Glomerular endothelial cell (primary cell): ENCODE results near the gene BRD4. TPM values are rescaled to one million over a fixed set of nuclear protein-coding genes. Genes with fewer than 3 reads are reported as not detected.

Experiments
- DNase-seq: peaks from one replicate; pipeline ENCODE4 v3.0.0-alpha.2; 2011; ENCODE audit warnings: low read depth, low spot score; ENCODE audit errors: extremely low read depth
- total RNA-seq: library from RNA; depleted of rRNA; stranded (reverse); fragments of >200 nt; gene quantifications from 2 replicates; pipeline ENCODE4 v1.2.3, GENCODE V29; 2015

BRD4 gene
- total RNA-seq, 1 donor from 2014 or later: 58.0 TPM

- DNase-seq: no peak
These were observed 96.6 kb downstream of the BRD4 start for GRCh38 chr19:15235781-15236180.

GRCh38 chr19:15234431-15235130 is 97.8 kb downstream of the BRD4 start:
- no peak for DNase-seq

GRCh38 chr19:15231271-15231670 is 101.1 kb downstream of the BRD4 start:
- DNase-seq: no peak

GRCh38 chr19:15227261-15227660 is 105.1 kb downstream of the BRD4 start:
- DNase-seq: no peak

- DNase-seq: no peak
These were observed 106.6 kb downstream of the BRD4 start for GRCh38 chr19:15225760-15226159.

GRCh38 chr19:15223649-15224361 is 108.5 kb downstream of the BRD4 start:
- DNase-seq: no peak

DNA sequence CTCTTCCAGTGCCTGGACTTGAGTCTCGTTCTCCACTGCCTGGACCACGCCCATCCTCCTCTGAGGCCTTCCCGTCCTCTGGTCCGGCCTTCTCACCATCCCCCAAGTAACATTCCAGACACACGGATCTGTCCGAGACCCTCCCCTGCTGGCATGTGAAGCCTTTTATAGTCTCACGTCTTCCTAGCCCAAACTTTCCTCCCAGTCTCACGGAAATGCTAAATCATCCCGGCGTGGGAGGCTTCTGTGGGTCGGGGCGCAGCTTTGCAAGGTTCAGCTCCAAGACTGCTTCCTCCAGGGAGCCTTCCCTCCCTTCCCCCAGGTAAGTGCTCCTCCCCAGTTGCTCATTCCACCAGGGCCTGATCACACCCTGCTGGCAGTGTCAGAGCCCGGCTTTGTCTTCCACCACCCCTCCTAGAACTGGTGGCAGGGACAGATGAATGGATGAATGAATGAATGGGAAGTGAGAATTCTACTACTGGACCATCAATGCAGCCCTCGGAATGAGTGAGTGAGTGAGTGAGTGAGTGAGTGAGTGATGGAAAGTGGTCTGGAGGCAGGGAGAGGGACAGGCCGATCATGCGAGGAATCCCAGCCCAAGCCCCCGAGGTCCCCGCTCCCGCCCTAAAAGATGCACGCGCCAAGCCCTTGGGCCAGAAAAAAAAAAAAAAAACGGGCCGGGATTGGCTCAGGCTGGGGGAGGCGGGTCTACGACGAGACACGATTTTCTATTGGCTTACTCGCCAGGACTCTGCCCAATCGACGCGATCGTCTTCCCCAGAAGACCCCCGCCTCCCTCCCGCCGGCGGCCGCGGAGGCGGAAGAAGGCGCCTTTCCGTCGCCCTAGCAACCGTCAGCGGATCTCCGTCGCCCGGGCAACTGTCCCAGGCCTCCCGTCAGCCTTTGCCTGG is 109.3 kb downstream of the BRD4 start:
- peak; percentile 50 for DNase-seq

GRCh38 chr19:15220833-15221232 is 111.5 kb downstream of the BRD4 start:
- DNase-seq: no peak

DNA sequence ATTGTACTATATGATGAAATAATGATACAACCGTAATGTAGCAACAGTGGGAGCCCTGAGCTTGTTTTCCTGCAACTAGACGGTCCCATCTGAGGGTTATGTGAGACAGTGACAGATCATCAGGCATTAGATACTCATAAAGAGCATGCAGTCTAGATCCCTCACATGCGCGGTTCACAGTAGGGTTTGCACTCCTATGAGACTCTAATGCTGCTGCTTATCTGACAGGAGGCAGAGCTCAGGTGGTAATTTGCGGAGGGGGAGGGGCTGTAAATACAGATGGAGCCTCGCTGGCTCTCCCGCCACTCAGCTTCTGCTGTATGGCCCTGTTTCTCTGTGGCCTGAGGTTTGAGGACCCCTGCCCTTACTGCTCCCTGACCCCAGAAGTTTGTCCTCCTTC is 113.8 kb downstream of the BRD4 start:
- DNase-seq: no peak

DNA sequence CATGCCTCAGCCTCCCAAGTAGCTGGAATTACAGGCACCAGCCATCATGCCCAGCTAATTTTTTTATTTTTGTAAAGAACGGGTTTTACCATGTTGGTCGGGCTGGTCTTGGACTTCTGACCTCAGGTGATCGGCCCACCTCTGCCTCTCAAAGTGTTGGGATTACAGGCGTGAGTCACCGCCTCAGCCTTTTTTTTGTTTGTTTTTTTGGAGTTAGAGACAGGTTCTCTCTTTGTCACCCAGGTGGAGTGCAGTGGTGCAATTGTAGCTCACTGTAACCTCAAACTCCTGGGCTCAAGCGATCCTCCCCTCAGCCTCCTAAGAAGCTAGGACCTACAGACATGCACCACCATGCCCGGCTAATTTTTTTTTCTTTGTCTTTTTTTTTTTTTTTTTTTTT is 116.0 kb downstream of the BRD4 start:
- no peak for DNase-seq

DNA sequence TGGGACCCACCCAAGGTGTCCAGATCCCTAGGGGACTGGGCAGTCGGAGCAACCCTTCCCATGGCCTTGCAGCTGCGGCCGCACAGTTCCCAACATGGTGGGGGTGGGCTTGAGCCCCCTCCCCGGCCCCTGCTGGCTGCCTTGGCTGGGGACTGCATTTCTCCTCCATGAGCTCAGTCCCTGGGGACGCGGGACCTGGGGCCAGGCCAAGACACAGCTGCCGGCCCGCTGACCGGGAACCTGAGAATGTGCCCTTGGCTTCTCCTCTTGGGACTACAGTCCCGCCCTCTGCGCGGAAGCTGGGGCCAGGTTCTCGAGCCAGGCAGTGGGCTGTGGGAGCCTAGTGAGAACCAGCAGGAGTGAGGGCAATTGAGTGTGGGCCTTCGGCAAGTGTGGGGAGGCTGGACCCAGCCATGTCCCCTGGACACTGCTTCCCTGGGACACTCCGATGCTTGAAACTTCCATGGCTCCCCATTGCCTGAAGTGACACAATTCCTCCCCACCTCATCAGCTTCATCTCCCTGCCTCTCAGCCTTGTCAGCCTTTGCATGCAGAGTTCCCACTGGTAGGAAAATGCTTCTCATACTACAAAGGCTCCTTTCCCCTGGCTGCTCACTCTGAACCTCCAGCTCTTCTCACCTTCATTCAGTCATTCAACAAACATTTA is 118.5 kb downstream of the BRD4 start:
- no peak for DNase-seq

DNA sequence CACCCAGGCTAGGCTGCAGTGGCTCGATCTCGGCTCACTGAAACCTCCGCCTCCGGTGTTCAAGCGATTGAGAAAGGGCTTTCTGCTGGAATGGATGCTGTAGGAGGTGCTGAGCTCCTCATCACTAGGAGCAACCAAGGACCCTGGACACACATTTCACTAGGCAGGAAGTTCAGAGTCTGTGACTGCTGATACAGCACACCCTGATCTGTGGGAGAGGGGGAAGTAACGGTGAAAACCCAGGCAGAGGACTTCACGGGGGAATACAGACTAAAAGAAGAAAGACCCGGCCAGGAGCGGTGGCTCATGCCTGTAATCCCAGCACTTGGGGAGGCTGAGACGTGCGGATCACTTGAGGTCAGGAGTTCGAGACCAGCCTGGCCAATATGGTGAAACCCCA is 119.6 kb downstream of the BRD4 start:
- DNase-seq: no peak

DNA sequence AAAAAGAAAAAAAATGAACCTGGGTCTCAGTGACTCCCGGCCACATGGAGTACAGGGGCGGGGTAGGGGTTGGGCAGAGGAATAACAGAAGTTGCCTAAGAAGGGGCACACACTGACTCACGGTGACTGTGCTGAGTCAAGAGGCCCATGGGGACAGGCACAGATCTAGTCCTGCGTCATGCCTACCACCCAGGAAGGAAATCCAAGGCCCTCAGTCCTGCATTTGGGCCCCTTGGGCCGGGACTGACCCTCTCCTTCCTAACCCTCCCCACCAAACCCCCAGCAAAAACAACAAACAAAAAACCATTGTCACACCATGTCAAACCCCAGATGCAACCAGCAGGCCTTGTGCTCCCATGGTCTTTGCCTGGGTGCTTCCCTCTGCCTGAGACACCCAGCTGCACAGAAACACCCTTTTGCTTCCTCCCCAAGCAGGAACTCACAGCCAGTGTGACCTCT is 122.0 kb downstream of the BRD4 start:
- no peak for DNase-seq

DNA sequence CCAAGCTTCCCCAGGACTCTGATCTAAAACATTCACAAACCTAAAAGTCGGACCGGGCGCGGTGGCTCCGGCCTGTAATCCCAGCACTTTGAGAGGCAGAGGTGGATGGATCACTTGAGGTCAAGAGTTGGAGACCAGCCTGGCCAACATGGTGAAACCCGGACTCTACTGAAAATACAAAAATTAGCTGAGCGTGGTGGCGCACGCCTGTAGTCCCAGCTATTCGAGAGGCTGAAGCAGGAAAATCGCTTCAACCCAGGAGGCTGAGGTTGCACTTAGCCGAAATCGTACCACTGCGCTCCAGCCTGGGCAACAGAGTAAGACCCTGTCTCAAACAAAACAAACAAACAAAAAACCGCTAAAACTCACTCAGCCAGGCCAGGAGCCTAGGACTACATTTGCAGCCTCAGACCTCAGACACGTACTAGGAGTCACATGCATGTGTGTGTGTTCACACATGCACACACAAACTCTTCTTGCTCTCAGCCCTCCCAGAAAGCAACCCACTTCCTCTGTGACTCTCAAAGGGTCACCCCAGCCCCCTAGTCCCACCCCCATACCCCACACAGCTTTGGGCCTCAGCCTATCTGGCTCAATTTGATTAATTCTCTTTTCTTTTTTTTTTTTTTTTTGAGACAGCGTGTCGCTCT is 130.8 kb downstream of the BRD4 start:
- DNase-seq: no peak

GRCh38 chr19:15200553-15201364 is 131.6 kb downstream of the BRD4 start, which contains the start of gene NOTCH3:
TSS of gene NOTCH3 (minus strand) at chr19:15200995. CDS start at chr19:15200905, 90 bp downstream.
- no peak for DNase-seq

GRCh38 chr19:15199661-15200552 is 132.4 kb downstream of the BRD4 start:
- DNase-seq: no peak

DNA sequence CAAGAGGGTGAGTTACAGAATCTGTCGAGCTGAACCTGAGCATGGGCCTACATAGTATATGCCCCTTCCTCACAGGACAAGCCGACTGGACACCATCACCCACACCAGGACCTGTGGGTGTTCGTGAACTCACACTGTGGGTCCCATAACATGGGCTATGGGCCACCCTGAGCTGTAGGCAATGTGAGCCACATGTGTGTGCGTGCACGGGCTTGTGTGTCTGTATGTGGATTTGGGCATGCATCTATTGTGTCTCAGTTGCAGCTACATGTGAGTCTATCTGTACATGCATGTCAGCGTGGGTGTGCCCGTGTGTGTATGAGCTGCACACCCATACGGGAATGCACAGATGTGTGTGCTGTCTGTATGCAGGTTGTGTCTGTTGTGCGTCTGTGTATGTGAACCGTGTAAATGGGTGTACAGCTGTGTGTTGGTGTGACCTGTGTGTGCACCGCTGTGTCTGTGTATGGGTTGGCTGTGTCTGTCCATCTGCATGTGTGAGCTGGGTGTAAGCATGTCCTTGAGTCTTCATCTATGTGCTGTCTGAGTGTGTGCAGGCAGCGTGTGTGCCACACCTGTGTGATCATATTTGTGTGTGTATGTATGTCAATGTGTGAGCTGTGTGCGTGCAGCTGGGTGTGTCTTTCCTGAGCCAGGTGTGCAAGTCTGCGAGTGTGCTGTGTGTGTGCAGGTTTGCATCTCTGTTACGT is 133.2 kb downstream of the BRD4 start:
- no peak for DNase-seq

- DNase-seq: no peak
These were observed 134.4 kb downstream of the BRD4 start for GRCh38 chr19:15197942-15198341.
